NCI-H526 treated with DMSO at 0.1 percent for 48 hours (cell line): ENCODE results near the gene CFAP221.

Experiments used
- DNase-seq: peaks from one replicate; lab custom pipeline; 2025; lab: John Stamatoyannopoulos, UW

Gene CFAP221

GRCh38 chr2:119681203-119681867 is 137.1 kb downstream of the CFAP221 start:
- DNase-seq = no peak

DNA sequence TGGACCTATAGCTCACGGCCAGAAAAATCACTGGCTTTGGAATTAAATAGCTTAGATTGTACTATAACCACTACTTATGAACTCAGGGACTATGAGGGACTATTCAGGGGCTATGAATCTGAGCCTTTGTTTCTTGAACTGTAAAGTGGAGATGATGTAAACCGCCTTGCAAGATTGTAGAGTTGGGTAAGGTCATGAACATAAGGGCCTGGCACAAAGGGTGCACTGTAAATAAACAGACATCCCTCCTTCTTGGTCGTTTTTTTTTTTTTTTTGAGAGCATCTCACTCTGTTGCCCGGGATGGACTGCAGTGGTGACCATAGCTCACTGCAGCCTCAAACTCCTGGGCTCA is 137.6 kb downstream of the CFAP221 start:
- no peak for DNase-seq

DNA sequence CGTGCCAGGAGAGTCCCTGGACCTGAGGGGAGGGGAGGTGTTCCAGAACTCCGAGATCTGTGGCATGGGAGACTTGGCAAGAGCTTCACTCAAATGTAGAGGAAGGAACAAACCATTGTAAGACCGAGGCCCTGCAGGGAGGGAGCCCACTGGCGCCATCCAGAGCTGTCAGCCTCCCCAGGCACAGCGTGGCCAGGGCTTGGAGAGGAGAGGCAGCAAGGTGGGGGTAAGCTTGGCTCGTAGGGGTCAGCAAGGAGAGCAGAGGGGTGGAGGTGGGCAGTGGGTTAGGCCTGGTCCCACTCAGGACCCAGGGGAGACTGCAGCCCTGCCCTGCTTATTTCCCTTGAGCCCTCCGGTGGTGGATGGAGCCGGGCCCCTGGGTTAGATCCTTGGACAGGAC is 138.3 kb downstream of the CFAP221 start:
- no peak for DNase-seq

DNA sequence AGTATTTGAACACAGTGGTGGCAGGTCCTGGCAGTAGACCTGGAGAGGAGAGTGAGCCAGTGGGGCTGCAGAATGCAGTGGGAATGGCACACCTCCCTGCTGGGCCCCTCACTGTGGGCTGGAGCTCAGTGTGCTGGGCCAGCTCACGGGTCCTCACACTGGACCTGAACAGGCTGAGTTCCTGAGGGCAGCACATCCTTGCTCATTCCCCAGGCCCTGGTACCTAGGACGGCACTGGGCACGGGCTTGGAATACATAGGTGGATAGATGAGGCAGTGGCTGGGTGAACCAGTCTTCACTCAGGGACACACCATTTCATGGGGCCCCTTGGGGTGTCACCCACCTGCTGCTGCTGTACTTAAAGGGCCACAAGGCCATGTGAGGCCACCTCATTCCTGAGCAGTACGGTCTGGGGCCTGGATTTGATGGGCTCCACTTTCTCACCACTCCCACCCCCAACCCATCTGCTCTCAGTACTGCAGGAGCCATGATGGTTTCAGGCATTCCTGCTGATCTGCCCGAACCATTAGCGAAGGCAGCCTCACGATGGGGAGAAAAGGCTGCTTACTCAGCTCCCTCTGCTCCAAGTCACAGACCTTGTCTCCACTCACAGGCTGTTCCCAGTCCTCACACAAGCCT is 138.9 kb downstream of the CFAP221 start:
- no peak for DNase-seq

GRCh38 chr2:119683713-119684443 is 139.6 kb downstream of the CFAP221 start:
- peak; percentile 33 for DNase-seq

- no peak for DNase-seq
These were observed 140.3 kb downstream of the CFAP221 start for GRCh38 chr2:119684518-119684917.

DNA sequence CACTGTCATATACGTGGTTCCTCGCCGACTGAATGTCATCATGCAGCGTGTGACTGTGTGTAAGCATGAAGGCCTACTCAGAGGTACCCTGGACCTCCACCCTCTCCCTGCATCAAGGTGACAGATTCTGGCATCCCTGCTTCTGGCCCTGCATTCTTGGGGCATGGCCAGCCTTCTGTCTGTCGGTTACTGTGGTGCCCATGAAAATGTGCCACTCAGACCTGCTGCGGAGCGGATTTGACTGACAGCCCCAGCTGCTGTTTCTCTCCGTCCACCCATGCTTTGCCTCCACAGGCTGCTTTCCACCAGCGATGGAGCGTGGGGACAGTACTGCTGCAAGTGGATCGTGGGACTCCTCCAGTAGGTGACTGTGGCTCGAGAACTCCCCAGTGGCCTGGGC is 144.4 kb downstream of the CFAP221 start:
- DNase-seq = no peak

DNA sequence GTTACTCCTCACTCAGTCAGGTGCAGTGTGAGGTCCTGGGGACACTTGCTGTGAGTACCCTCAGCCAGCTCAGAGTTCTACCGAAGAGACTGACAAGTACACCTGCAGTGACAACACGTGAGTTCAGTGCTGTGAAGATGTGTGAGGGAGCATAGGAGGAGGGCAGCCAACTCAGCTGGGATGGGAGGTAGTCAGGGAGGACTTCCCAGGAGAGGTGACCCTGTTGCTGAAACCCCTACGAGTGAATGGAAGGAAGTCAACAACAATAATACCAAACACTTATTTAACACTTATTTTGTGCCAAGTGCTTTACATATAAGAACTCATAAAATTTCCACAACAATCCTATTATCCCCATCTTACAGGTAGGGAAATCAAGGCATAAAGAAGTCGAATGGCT is 145.0 kb downstream of the CFAP221 start:
- no peak for DNase-seq

DNA sequence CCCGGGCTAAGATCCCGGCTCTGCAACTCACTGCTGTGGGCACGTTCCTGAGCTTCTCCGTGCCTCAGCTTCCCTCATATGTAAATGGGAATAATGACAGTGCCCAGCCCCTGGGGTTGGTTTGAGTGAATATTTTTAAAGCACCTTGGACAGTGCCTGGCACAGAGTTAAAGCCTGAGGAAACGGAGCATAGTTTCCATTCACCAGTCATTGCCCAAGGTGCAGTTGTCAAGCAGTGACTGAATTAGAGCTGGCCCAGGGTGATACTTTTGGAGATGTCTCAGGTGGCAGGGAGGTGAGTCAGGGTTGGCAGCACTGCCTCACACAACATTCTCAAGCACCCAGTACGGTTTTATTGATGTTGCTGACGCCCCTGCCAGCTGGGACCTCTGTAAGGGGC is 146.9 kb downstream of the CFAP221 start:
- no peak for DNase-seq

DNA sequence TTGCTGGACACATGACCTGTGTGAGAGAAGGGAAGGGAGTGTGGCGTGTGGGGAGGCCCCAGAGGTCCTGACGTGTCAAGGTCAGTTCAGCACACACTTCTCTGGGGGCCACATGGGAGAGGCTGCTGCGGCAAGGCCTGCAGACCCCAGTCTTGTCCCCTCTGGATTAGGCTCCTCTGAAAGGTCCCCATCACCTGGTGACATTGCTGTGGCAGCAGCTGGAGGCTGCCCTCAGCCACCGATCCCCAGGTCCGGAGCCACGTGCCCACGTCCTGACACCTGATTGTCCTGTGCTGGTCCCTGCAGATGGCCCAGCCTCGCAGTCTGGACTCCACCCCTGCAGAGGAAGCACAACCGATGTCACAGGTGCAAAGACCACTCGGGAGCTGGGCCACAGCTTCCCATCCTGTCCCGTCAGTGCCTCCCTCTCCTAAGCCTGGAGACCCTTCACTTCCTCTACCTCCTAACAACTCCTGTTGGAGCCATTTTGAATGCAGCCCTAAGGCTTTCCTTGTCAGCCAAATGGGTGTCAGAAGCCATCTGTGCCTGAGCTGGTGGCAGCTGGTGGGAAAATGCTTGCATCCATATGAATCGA is 147.5 kb downstream of the CFAP221 start:
- DNase-seq = no peak

GRCh38 chr2:119692310-119692709 is 148.1 kb downstream of the CFAP221 start:
- no peak for DNase-seq

GRCh38 chr2:119692954-119693353 is 148.7 kb downstream of the CFAP221 start:
- DNase-seq = no peak

- DNase-seq = no peak
These were observed 149.3 kb downstream of the CFAP221 start for GRCh38 chr2:119693567-119693966.

- DNase-seq = no peak
These were observed 149.7 kb downstream of the CFAP221 start for GRCh38 chr2:119693967-119694366.

- DNase-seq = no peak
These were observed 150.2 kb downstream of the CFAP221 start for GRCh38 chr2:119694470-119694844.

DNA sequence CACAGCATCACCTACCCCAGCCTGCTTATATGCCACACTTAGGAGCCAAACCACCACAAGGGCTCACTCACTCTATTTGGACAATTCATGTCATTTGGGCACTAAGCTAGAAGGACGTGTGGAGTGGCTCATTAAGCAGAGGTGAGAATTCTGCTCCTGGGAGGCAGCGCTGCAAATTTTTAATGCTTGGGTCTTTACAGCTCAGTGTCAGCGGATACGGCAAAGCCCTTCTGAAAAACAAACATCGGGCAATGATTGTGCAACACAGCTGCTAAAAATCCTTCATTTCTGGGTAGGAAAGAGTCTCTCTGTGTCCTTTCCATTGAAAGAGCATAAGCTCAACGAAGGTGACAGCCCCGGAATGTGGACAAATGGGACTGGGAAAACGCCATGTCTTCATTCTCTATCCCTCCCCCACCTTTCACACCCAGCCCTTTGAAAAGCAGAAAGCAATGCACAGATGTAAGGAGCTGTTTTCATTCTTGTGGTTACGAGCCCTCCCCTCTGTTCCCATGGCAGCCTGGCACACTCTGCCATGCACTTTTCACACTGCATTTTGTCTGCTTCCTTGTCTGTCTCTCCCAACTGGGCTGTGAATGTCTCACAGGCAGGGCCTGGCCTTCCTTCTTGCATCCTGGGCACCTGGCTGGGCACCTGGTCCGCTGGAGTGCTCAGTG is 150.7 kb downstream of the CFAP221 start:
- DNase-seq = no peak

DNA sequence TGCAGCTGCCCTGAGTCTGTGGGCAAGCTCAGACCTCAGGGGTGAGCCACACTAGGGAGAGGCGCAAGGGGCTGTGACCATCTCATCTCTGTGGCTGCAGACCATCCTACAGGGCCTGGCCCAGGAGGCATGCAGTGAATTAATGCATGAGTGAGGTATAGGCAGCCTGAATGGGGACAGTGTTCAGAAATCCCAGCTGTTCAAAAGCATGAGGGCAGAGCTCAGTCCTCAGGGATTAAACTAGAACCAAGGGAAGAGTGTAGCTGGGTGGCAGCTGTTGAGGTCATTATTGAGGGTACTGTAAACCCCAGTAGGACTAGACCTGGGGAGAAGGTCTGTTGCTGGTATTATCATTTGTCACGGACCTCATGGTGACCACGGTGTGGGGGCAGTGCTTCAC is 151.8 kb downstream of the CFAP221 start:
- DNase-seq = no peak

GRCh38 chr2:119696494-119697030 is 152.3 kb downstream of the CFAP221 start:
- DNase-seq = no peak

- peak; percentile 42 for DNase-seq
These were observed 153.2 kb downstream of the CFAP221 start for GRCh38 chr2:119697290-119698020.

GRCh38 chr2:119698246-119698645 is 154.0 kb downstream of the CFAP221 start:
- no peak for DNase-seq

GRCh38 chr2:119699016-119699606 is 154.9 kb downstream of the CFAP221 start:
- DNase-seq = no peak
